ENCODE data around the gene RIMS3. TPM values are rescaled to one million over a fixed set of nuclear protein-coding genes. Genes with fewer than 3 reads are reported as not detected.

RIMS3 gene
- total RNA-seq, 1 donor from 2014 or later, result 4.2 TPM

GRCh38 chr1:40618108-40618507, 47.4 kb downstream of the RIMS3 start:
- no peak overlapping the region for H3K4me3 ChIP-seq (ENCODE audit: low read depth, low read length)
- DNase-seq (ENCODE audit: low read depth), result no peak
- TF ChIP-seq, protein P1, sequence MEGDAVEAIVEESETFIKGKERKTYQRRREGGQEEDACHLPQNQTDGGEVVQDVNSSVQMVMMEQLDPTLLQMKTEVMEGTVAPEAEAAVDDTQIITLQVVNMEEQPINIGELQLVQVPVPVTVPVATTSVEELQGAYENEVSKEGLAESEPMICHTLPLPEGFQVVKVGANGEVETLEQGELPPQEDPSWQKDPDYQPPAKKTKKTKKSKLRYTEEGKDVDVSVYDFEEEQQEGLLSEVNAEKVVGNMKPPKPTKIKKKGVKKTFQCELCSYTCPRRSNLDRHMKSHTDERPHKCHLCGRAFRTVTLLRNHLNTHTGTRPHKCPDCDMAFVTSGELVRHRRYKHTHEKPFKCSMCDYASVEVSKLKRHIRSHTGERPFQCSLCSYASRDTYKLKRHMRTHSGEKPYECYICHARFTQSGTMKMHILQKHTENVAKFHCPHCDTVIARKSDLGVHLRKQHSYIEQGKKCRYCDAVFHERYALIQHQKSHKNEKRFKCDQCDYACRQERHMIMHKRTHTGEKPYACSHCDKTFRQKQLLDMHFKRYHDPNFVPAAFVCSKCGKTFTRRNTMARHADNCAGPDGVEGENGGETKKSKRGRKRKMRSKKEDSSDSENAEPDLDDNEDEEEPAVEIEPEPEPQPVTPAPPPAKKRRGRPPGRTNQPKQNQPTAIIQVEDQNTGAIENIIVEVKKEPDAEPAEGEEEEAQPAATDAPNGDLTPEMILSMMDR (conservative IDR thresholded peaks at IDR 0.05; ENCODE audit: low read depth, low read length), result no peak

GRCh38 chr1:40612345-40612831, 53.1 kb downstream of the RIMS3 start:
- TF ChIP-seq, protein P1 (conservative IDR thresholded peaks at IDR 0.05; ENCODE audit: low read depth, low read length), result peak; percentile 97
- no peak overlapping the region for H3K4me3 ChIP-seq (ENCODE audit: low read depth, low read length)
- DNase-seq (ENCODE audit: low read depth), result no peak

DNA sequence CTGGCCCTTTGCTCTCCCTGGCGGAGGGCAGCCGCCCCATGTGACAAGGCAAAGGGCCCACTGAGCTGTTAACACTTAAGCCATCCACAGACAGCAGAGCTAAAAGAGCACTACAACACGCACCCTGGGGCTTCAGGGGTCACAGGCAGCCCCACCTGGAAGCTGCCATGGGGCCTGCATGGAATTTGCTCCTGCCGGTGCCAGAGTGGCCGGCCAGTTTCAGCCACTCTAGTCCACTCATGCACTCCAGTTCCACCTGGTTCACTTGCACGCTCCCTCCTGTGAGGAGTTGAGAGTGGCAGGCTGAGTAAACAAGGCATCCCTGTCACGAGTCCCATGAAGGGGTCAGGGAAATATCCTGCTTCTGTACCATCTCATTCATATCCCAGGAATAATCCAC, 55.3 kb downstream of the RIMS3 start:
- no peak for DNase-seq (ENCODE audit: low read depth)
- TF ChIP-seq, protein P1 (conservative IDR thresholded peaks at IDR 0.05; ENCODE audit: low read depth, low read length), result no peak
- no peak overlapping the region for H3K4me3 ChIP-seq (ENCODE audit: low read depth, low read length)

DNA sequence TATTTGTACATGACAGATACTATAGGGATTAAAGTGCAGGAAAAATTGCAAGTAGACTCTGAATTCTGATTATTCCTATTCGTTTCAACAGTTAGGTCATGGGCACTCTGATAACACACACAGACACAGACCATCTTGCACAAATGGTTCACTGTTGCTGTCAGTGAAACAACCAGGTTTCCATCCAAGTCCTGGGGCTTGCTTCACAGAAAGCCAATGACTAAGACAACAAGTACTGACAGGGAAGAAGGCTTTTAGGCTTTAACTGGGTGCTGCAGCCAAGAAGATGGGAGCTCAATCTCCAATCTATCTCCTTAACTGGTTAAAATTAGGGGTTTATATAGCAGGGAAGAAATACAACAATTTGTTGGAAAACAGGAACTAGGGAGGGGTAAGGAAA, 57.6 kb downstream of the RIMS3 start:
- DNase-seq (ENCODE audit: low read depth), result no peak
- TF ChIP-seq, protein P1 (conservative IDR thresholded peaks at IDR 0.05; ENCODE audit: low read depth, low read length), result no peak
- no peak overlapping the region for H3K4me3 ChIP-seq (ENCODE audit: low read depth, low read length)

- TF ChIP-seq, protein P1 (conservative IDR thresholded peaks at IDR 0.05; ENCODE audit: low read depth, low read length), result no peak
- no peak for DNase-seq (ENCODE audit: low read depth)
- no peak overlapping the region for H3K4me3 ChIP-seq (ENCODE audit: low read depth, low read length)
Observed at GRCh38 chr1:40606978-40607377, 58.5 kb downstream of the RIMS3 start.

- no peak for DNase-seq (ENCODE audit: low read depth)
- TF ChIP-seq, protein P1 (conservative IDR thresholded peaks at IDR 0.05; ENCODE audit: low read depth, low read length), result no peak
- H3K4me3 ChIP-seq (ENCODE audit: low read depth, low read length), result no peak overlapping the region
Observed at GRCh38 chr1:40606194-40606593, 59.3 kb downstream of the RIMS3 start.

- no peak for DNase-seq (ENCODE audit: low read depth)
- no peak overlapping the region for H3K4me3 ChIP-seq (ENCODE audit: low read depth, low read length)
- TF ChIP-seq, protein P1 (conservative IDR thresholded peaks at IDR 0.05; ENCODE audit: low read depth, low read length), result no peak
Observed at GRCh38 chr1:40599926-40600325, 65.6 kb downstream of the RIMS3 start.
